K562 (cell line): ENCODE measurements around the gene PCDHGA8. TPM values are rescaled to one million over a fixed set of nuclear protein-coding genes. Genes with fewer than 3 reads are reported as not detected.

Source experiments
- ATAC-seq: fragments of 200-7000 bp; cut with Tn5 transposase; 3 replicates; pipeline ENCODE4 v1.9.1; 2020; ENCODE audit warnings: moderate library complexity
- BruUV-seq: library from RNA; stranded (reverse); fragments of 400-500 nt; replicated peaks from 2 replicates; lab custom pipeline; 2021; lab: Mats Ljungman, UMichigan
- CTCF ChIA-PET: fragments of 300-600 bp; formaldehyde crosslinking; extraction: SDS; loops from one replicate; lab custom pipeline; 2021; ENCODE audit warnings: low intra/inter-chr PET ratio; lab: Yijun Ruan, JAX
- POLR2A ChIA-PET: fragments of 300-600, 350-650 bp; sonication (Branson Sonifier 250); formaldehyde crosslinking; extraction: SDS; loops from one replicate; lab custom pipeline; 2021; ENCODE audit warnings: antibody characterized with exemption, inconsistent platforms; lab: Yijun Ruan, JAX
- DNase-seq, 4 experiments: peaks; one replicate each; pipeline versions ENCODE4 v3.0.0 to v3.0.0-alpha.2; 2011 to 2018; ENCODE audit warnings: low spot score in 3 of 4, mixed read lengths in 3 of 4; ENCODE audit errors: extremely low read depth in 1 of 4
- FAIRE-seq: peaks from 2 replicates; lab custom pipeline; 2011; peaks lifted over from hg19 to GRCh38; lab: Jason Lieb, UNC
- H2AFZ ChIP-seq: 2 replicates; pipeline ENCODE4 v1.6.0; 2011; ENCODE audit warnings: low read depth, low read length, control low read depth, inconsistent platforms
- H3K27ac ChIP-seq: fragments of 200-600 bp; 3 replicates; pipeline ENCODE4 v1.8.0; 2011; ENCODE audit warnings: low read depth, mild to moderate bottlenecking, control low read depth, inconsistent platforms, low read length, moderate library complexity, mixed read lengths; ENCODE audit errors: extremely low read depth
- H3K27me3 ChIP-seq, 2 experiments: fragments of 300-600 bp in 1 of 2; 2 replicates in 1 of 2; 3 replicates in 1 of 2; pipeline versions ENCODE4 v1.6.0 to v1.8.0; 2011; ENCODE audit warnings: inconsistent platforms in 2 of 2, low read length in 2 of 2, mild to moderate bottlenecking in 1 of 2, mixed read lengths in 1 of 2, moderate library complexity in 1 of 2; ENCODE audit not compliant: control insufficient read depth in 2 of 2, insufficient read depth in 2 of 2
- H3K36me3 ChIP-seq: fragments of 300-600 bp; 3 replicates; pipeline ENCODE4 v1.8.0; 2011; ENCODE audit warnings: mild to moderate bottlenecking, low read length, inconsistent platforms; ENCODE audit not compliant: control insufficient read depth, insufficient read depth
- H3K4me1 ChIP-seq, 2 experiments: fragments of 200-600 bp in 1 of 2; replicated peaks in 1 of 2; 2 replicates in 1 of 2; 3 replicates in 1 of 2; pipeline versions ENCODE4 v1.5.1 to v1.8.0; 2011; ENCODE audit warnings: inconsistent platforms in 2 of 2, low read length in 2 of 2, mild to moderate bottlenecking in 1 of 2, mixed read lengths in 1 of 2, moderate library complexity in 1 of 2; ENCODE audit not compliant: control insufficient read depth in 2 of 2, insufficient read depth in 2 of 2
- H3K4me2 ChIP-seq: 2 replicates; pipeline ENCODE4 v1.6.1; 2011; ENCODE audit warnings: low read length, control low read depth, inconsistent platforms, mixed read lengths; ENCODE audit not compliant: insufficient read depth
- H3K4me3 ChIP-seq: fragments of 200-600 bp; sonication (generic), shearing (Covaris generic); 2 replicates; pipeline ENCODE4 v1.5.1; 2016; ENCODE audit warnings: control low read depth, inconsistent platforms
- H3K79me2 ChIP-seq: fragments of 200-600 bp; 3 replicates; pipeline ENCODE4 v1.8.0; 2011; ENCODE audit warnings: low read length, inconsistent platforms; ENCODE audit not compliant: control insufficient read depth, insufficient read depth
- H3K9ac ChIP-seq, 2 experiments: 2 replicates each; pipeline versions ENCODE4 v1.6.0 to v1.6.1; 2011; ENCODE audit warnings: low read depth in 2 of 2, low read length in 2 of 2, control low read depth in 1 of 2, inconsistent platforms in 1 of 2, mild to moderate bottlenecking in 1 of 2, mixed read lengths in 1 of 2; ENCODE audit not compliant: insufficient read depth in 1 of 2
- H3K9me1 ChIP-seq: one replicate; pipeline ENCODE4 v1.6.0; 2011; ENCODE audit warnings: inconsistent platforms, mild to moderate bottlenecking, low read length, moderate library complexity; ENCODE audit not compliant: control insufficient read depth, insufficient read depth
- H3K9me3 ChIP-seq: replicated peaks from 2 replicates; pipeline ENCODE4 v1.5.1; 2011; ENCODE audit warnings: low read depth, low read length, inconsistent platforms; ENCODE audit not compliant: control insufficient read depth, insufficient read depth
- H4K20me1 ChIP-seq: replicated peaks from 2 replicates; pipeline ENCODE4 v1.6.1; 2011; ENCODE audit warnings: low read length, inconsistent platforms, mixed read lengths; ENCODE audit not compliant: control insufficient read depth, insufficient read depth
- ASH1L ChIP-seq: fragments of 450-650 bp; IDR thresholded peaks from 2 replicates; pipeline ENCODE4 v1.6.1; 2018; ENCODE audit warnings: borderline replicate concordance, mild to moderate bottlenecking, low read depth; ENCODE audit not compliant: partially characterized antibody
- HDAC1 ChIP-seq, 2 experiments: fragments of 450-650 bp; IDR thresholded peaks; 2 replicates each; pipeline ENCODE4 v1.6.1; 2016 to 2017; ENCODE audit warnings: inconsistent platforms in 1 of 2, mild to moderate bottlenecking in 1 of 2, moderate library complexity in 1 of 2
- HDAC3 ChIP-seq: fragments of 450-650 bp; IDR thresholded peaks from 2 replicates; pipeline ENCODE4 v1.6.1; 2018; ENCODE audit warnings: borderline replicate concordance, mild to moderate bottlenecking, moderate library complexity; ENCODE audit not compliant: partially characterized antibody
- HNRNPK ChIP-seq: fragments of 200-400 bp; formaldehyde crosslinking; IDR thresholded peaks from one replicate; pipeline ENCODE4 v1.6.1; 2018; ENCODE audit warnings: mild to moderate bottlenecking, low read depth, low read length; ENCODE audit not compliant: poor library complexity, severe bottlenecking
- KDM5B ChIP-seq: fragments of 200-600 bp; sonication (generic); IDR thresholded peaks from 2 replicates; pipeline ENCODE4 v1.6.1; 2012; ENCODE audit warnings: low read depth, mild to moderate bottlenecking, moderate library complexity, low read length, control low read depth, inconsistent platforms; ENCODE audit not compliant: insufficient replicate concordance
- L3MBTL2 ChIP-seq: fragments of 450-650 bp; IDR thresholded peaks from 2 replicates; pipeline ENCODE4 v1.6.1; 2016; ENCODE audit warnings: mild to moderate bottlenecking, moderate library complexity
- TAF7 ChIP-seq: fragments of 450-650 bp; IDR thresholded peaks from 2 replicates; pipeline ENCODE4 v1.6.1; 2016; ENCODE audit warnings: missing genetic modification characterization, missing compliant biosample characterization
- ZNF384 ChIP-seq: IDR thresholded peaks from 2 replicates; pipeline ENCODE4 v1.6.1; 2012; ENCODE audit warnings: low read depth, low read length, improper control_type of control experiment
- WGBS: fragments of 100-300 bp; shearing (Covaris generic); methylation state at CpG from one replicate; pipeline ENCODE4 v1.1.6; 2016; ENCODE audit warnings: low coverage, mixed read lengths; ENCODE audit not compliant: insufficient coverage; ENCODE audit errors: missing lambda C conversion rate; 5-methylcytosine and 5-hydroxymethylcytosine counted together
- in situ Hi-C: fragments of 300-500 bp; cut with MboI; formaldehyde crosslinking; loops from 4 replicates; pipeline ENCODE4 v1.15.0; 2018; ENCODE audit warnings: inconsistent platforms, mixed read lengths
- intact Hi-C: fragments of 100-400 bp; cut with micrococcal nuclease; formaldehyde crosslinking; loops from 2 replicates; pipeline ENCODE4 v1.14.2; 2022
- polyA plus RNA-seq, 8 experiments: library from polyadenylated mRNA; depleted of rRNA in 4 of 8; stranded (reverse) in 5 of 8; unstranded in 3 of 8; fragments of >200 nt; fragmentation: Nextera tagmentation in 2 of 8; fragmentation: Illumina TruSeq in 1 of 8; extraction: Ambion mirVana in 2 of 8; extraction: Trizol in 1 of 8; gene quantifications; 2 replicates each; pipeline versions ENCODE4 v1.2.1 to v1.2.3, GENCODE V29; 2011 to 2014; ENCODE audit warnings: inconsistent platforms in 1 of 8, missing spikeins in 1 of 8
- total RNA-seq, 7 experiments: library from RNA; depleted of rRNA in 6 of 7; stranded (reverse); fragments of >200 nt in 6 of 7; fragmentation: Illumina TruSeq in 2 of 7; extraction: Trizol in 2 of 7; gene quantifications; 2 replicates each; pipeline versions ENCODE4 v1.2.1 to v1.2.3, GENCODE V29; 2011 to 2021; ENCODE audit warnings: low replicate concordance in 1 of 7

Gene PCDHGA8
- total and polyA plus RNA-seq, 9 of the 15 experiments (the other 6 are each of a cell fraction or from before 2014, with no cell fraction given) = 0.04 to 0.11 (median 0.07) TPM; not detected in 2

- CTCF ChIA-PET = no interaction called here
- 17% methylated on average over 45 of the region's 50 CpGs for WGBS
- POLR2A ChIA-PET = interaction anchor here (0.6 to 1.3 kb wide), 3 partner anchors 34 to 687 kb away, joined by 3 read pairs; partner anchors contain the start of gene PCDHGC5
These were observed 49.2 kb downstream of the PCDHGA8 start for GRCh38 chr5:141441571-141442170.

More at GRCh38 chr5:141441571-141442170, 49.2 kb downstream of the PCDHGA8 start:
- no peak for FAIRE-seq
- Histone ChIP-seq H3K79me2 (no peaks in the 10 kb centered on the region), H2AFZ (no peak overlapping the region), H3K9me3 (no peaks in the 10 kb centered on the region), H3K27ac (no peak overlapping the region), H4K20me1 (no peaks in the 10 kb centered on the region), H3K4me3 (no peak overlapping the region), H3K27me3 (peaks cover 0 to 16% of the 10 kb centered on the region in 2 experiments; a peak in 2 of 5 replicates), H3K36me3 (no peaks in the 10 kb centered on the region), H3K4me2 (no peak overlapping the region), H3K4me1 (peaks cover 0 to 6% of the 10 kb centered on the region in 2 experiments; a peak in 1 of 5 replicates), H3K9ac (no peak overlapping the region), H3K9me1 (no peaks in the 10 kb centered on the region)
- intact Hi-C loops (no loop called here), in situ Hi-C loops (no loop called here)
- TF ChIP-seq ASH1L (no peak), KDM5B (no peak), TAF7 (tag) (no peak), HDAC3 (no peak), HNRNPK (no peak), HDAC1 (IDR thresholded peaks at IDR 0.05) (no peak), L3MBTL2 (0 out of 2 replicates have a peak, but pooled peaks have one; percentile 19), ZNF384 (no peak)
- BruUV-seq = no TSS peak
- ATAC-seq = no peak
- no peak for DNase-seq

Other genes starting within 250 kb of the PCDHGA8 start
Only the 7 nearest of the 37 such genes appear.
- gene PCDHGA6, start 18.7 kb upstream of the PCDHGA8 start, total RNA-seq (2014; rRNA removed) = 0.09 and 0.16 TPM in 2 replicates
- gene PCDHGA6, start 18.7 kb upstream of the PCDHGA8 start, total RNA-seq (2014; rRNA removed; fragmentation: Illumina TruSeq; extraction: Trizol) = 0.10 and 0.11 TPM in 2 replicates
- gene PCDHGA6, start 18.7 kb upstream of the PCDHGA8 start, total RNA-seq (2015; rRNA removed; fragmentation: Illumina TruSeq; extraction: Trizol) = 0.11 and 0.18 TPM in 2 replicates
- gene PCDHGA6, start 18.7 kb upstream of the PCDHGA8 start, total RNA-seq (2021) = 0.09 and 0.11 TPM in 2 replicates
- 0.09 and 0.14 TPM in 2 replicates for gene PCDHGA6, start 18.7 kb upstream of the PCDHGA8 start, polyA plus RNA-seq (2011; rRNA removed)
- 0.06 and 0.07 TPM in 2 replicates for gene PCDHGA6, start 18.7 kb upstream of the PCDHGA8 start, polyA plus RNA-seq (2014; fragmentation: Illumina TruSeq; extraction: Trizol)
- under 1 TPM in 1 of 2 experiments, not detected in 1; 0.01 TPM for gene PCDHGA6, start 18.7 kb upstream of the PCDHGA8 start, polyA plus RNA-seq (2014; fragmentation: Nextera tagmentation; extraction: Ambion mirVana)
- gene PCDHGA6, start 18.7 kb upstream of the PCDHGA8 start, polyA plus RNA-seq (2014; rRNA removed) = 0.08 and 0.24 TPM in 2 replicates
- 0.05 TPM in 1 of 2 replicates, not detected in the other for gene PCDHGA7, start 9.9 kb upstream of the PCDHGA8 start, total RNA-seq (2014; rRNA removed)
- 0.06 and 0.07 TPM in 2 replicates for gene PCDHGA7, start 9.9 kb upstream of the PCDHGA8 start, total RNA-seq (2014; rRNA removed; fragmentation: Illumina TruSeq; extraction: Trizol)
- 0.04 and 0.11 TPM in 2 replicates for gene PCDHGA7, start 9.9 kb upstream of the PCDHGA8 start, total RNA-seq (2015; rRNA removed; fragmentation: Illumina TruSeq; extraction: Trizol)
- not detected in 2 replicates for gene PCDHGA7, start 9.9 kb upstream of the PCDHGA8 start, total RNA-seq (2021)
- 0.01 TPM in 1 of 2 replicates, not detected in the other for gene PCDHGA7, start 9.9 kb upstream of the PCDHGA8 start, polyA plus RNA-seq (2011; rRNA removed)
- 0.04 TPM in 1 of 2 replicates, not detected in the other for gene PCDHGA7, start 9.9 kb upstream of the PCDHGA8 start, polyA plus RNA-seq (2014; fragmentation: Illumina TruSeq; extraction: Trizol)
- not detected for gene PCDHGA7, start 9.9 kb upstream of the PCDHGA8 start, polyA plus RNA-seq (2014; fragmentation: Nextera tagmentation; extraction: Ambion mirVana)
- 0.03 TPM in 1 of 2 replicates, not detected in the other for gene PCDHGA7, start 9.9 kb upstream of the PCDHGA8 start, polyA plus RNA-seq (2014; rRNA removed)
- gene PCDHGB4, start 4.9 kb upstream of the PCDHGA8 start, total RNA-seq (2014; rRNA removed) = 0.14 TPM in 1 of 2 replicates, not detected in the other
- 0.03 and 0.04 TPM in 2 replicates for gene PCDHGB4, start 4.9 kb upstream of the PCDHGA8 start, total RNA-seq (2014; rRNA removed; fragmentation: Illumina TruSeq; extraction: Trizol)
- gene PCDHGB4, start 4.9 kb upstream of the PCDHGA8 start, total RNA-seq (2015; rRNA removed; fragmentation: Illumina TruSeq; extraction: Trizol) = 0.04 TPM in 1 of 2 replicates, not detected in the other
- gene PCDHGB4, start 4.9 kb upstream of the PCDHGA8 start, total RNA-seq (2021) = not detected in 2 replicates
- gene PCDHGB4, start 4.9 kb upstream of the PCDHGA8 start, polyA plus RNA-seq (2011; rRNA removed) = 0.03 TPM in 2 replicates
- 0.01 TPM in 1 of 2 replicates, not detected in the other for gene PCDHGB4, start 4.9 kb upstream of the PCDHGA8 start, polyA plus RNA-seq (2014; fragmentation: Illumina TruSeq; extraction: Trizol)
- gene PCDHGB4, start 4.9 kb upstream of the PCDHGA8 start, polyA plus RNA-seq (2014; fragmentation: Nextera tagmentation; extraction: Ambion mirVana) = not detected
- gene PCDHGB4, start 4.9 kb upstream of the PCDHGA8 start, polyA plus RNA-seq (2014; rRNA removed) = not detected in 2 replicates
- gene PCDHGB5, start 5.3 kb downstream of the PCDHGA8 start, total RNA-seq (2014; rRNA removed) = 0.05 TPM in 1 of 2 replicates, not detected in the other
- 0.13 and 0.15 TPM in 2 replicates for gene PCDHGB5, start 5.3 kb downstream of the PCDHGA8 start, total RNA-seq (2014; rRNA removed; fragmentation: Illumina TruSeq; extraction: Trizol)
- gene PCDHGB5, start 5.3 kb downstream of the PCDHGA8 start, total RNA-seq (2015; rRNA removed; fragmentation: Illumina TruSeq; extraction: Trizol) = 0.11 and 0.19 TPM in 2 replicates
- 0.18 and 0.29 TPM in 2 replicates for gene PCDHGB5, start 5.3 kb downstream of the PCDHGA8 start, total RNA-seq (2021)
- gene PCDHGB5, start 5.3 kb downstream of the PCDHGA8 start, polyA plus RNA-seq (2011; rRNA removed) = 0.21 TPM in 1 of 2 replicates, not detected in the other
- gene PCDHGB5, start 5.3 kb downstream of the PCDHGA8 start, polyA plus RNA-seq (2014; fragmentation: Illumina TruSeq; extraction: Trizol) = 0.07 and 0.14 TPM in 2 replicates
- gene PCDHGB5, start 5.3 kb downstream of the PCDHGA8 start, polyA plus RNA-seq (2014; fragmentation: Nextera tagmentation; extraction: Ambion mirVana) = not detected
- gene PCDHGB5, start 5.3 kb downstream of the PCDHGA8 start, polyA plus RNA-seq (2014; rRNA removed) = 0.12 and 0.16 TPM in 2 replicates
- 0.09 TPM in 1 of 2 replicates, not detected in the other for gene PCDHGA9, start 10.1 kb downstream of the PCDHGA8 start, total RNA-seq (2014; rRNA removed)
- gene PCDHGA9, start 10.1 kb downstream of the PCDHGA8 start, total RNA-seq (2014; rRNA removed; fragmentation: Illumina TruSeq; extraction: Trizol) = 0.06 and 0.15 TPM in 2 replicates
- gene PCDHGA9, start 10.1 kb downstream of the PCDHGA8 start, total RNA-seq (2015; rRNA removed; fragmentation: Illumina TruSeq; extraction: Trizol) = 0.11 TPM in 2 replicates
- 0.18 and 0.20 TPM in 2 replicates for gene PCDHGA9, start 10.1 kb downstream of the PCDHGA8 start, total RNA-seq (2021)
- 0.11 TPM in 1 of 2 replicates, not detected in the other for gene PCDHGA9, start 10.1 kb downstream of the PCDHGA8 start, polyA plus RNA-seq (2011; rRNA removed)
- gene PCDHGA9, start 10.1 kb downstream of the PCDHGA8 start, polyA plus RNA-seq (2014; fragmentation: Illumina TruSeq; extraction: Trizol) = 0.07 TPM in 1 of 2 replicates, not detected in the other
- gene PCDHGA9, start 10.1 kb downstream of the PCDHGA8 start, polyA plus RNA-seq (2014; fragmentation: Nextera tagmentation; extraction: Ambion mirVana) = not detected
- gene PCDHGA9, start 10.1 kb downstream of the PCDHGA8 start, polyA plus RNA-seq (2014; rRNA removed) = 0.03 TPM in 1 of 2 replicates, not detected in the other
- gene PCDHGB6, start 15.4 kb downstream of the PCDHGA8 start, total RNA-seq (2014; rRNA removed) = 0.09 TPM in 1 of 2 replicates, not detected in the other
- gene PCDHGB6, start 15.4 kb downstream of the PCDHGA8 start, total RNA-seq (2014; rRNA removed; fragmentation: Illumina TruSeq; extraction: Trizol) = 0.06 and 0.07 TPM in 2 replicates
- gene PCDHGB6, start 15.4 kb downstream of the PCDHGA8 start, total RNA-seq (2015; rRNA removed; fragmentation: Illumina TruSeq; extraction: Trizol) = 0.08 and 0.11 TPM in 2 replicates
- gene PCDHGB6, start 15.4 kb downstream of the PCDHGA8 start, total RNA-seq (2021) = 0.11 TPM in 2 replicates
- 0.01 and 0.04 TPM in 2 replicates for gene PCDHGB6, start 15.4 kb downstream of the PCDHGA8 start, polyA plus RNA-seq (2011; rRNA removed)
- gene PCDHGB6, start 15.4 kb downstream of the PCDHGA8 start, polyA plus RNA-seq (2014; fragmentation: Illumina TruSeq; extraction: Trizol) = not detected in 2 replicates
- gene PCDHGB6, start 15.4 kb downstream of the PCDHGA8 start, polyA plus RNA-seq (2014; fragmentation: Nextera tagmentation; extraction: Ambion mirVana) = under 1 TPM; 0.01 to 0.03 TPM
- 0.07 TPM in 1 of 2 replicates, not detected in the other for gene PCDHGB6, start 15.4 kb downstream of the PCDHGA8 start, polyA plus RNA-seq (2014; rRNA removed)
- gene PCDHGA10, start 20.4 kb downstream of the PCDHGA8 start, total RNA-seq (2014; rRNA removed) = 0.04 and 0.05 TPM in 2 replicates
- 0.06 and 0.07 TPM in 2 replicates for gene PCDHGA10, start 20.4 kb downstream of the PCDHGA8 start, total RNA-seq (2014; rRNA removed; fragmentation: Illumina TruSeq; extraction: Trizol)
- gene PCDHGA10, start 20.4 kb downstream of the PCDHGA8 start, total RNA-seq (2015; rRNA removed; fragmentation: Illumina TruSeq; extraction: Trizol) = 0.08 and 0.11 TPM in 2 replicates
- gene PCDHGA10, start 20.4 kb downstream of the PCDHGA8 start, total RNA-seq (2021) = 0.07 and 0.13 TPM in 2 replicates
- 0.03 TPM in 1 of 2 replicates, not detected in the other for gene PCDHGA10, start 20.4 kb downstream of the PCDHGA8 start, polyA plus RNA-seq (2011; rRNA removed)
- 0.06 TPM in 1 of 2 replicates, not detected in the other for gene PCDHGA10, start 20.4 kb downstream of the PCDHGA8 start, polyA plus RNA-seq (2014; fragmentation: Illumina TruSeq; extraction: Trizol)
- gene PCDHGA10, start 20.4 kb downstream of the PCDHGA8 start, polyA plus RNA-seq (2014; fragmentation: Nextera tagmentation; extraction: Ambion mirVana) = under 1 TPM; 0.01 to 0.04 TPM
- 0.01 TPM in 1 of 2 replicates, not detected in the other for gene PCDHGA10, start 20.4 kb downstream of the PCDHGA8 start, polyA plus RNA-seq (2014; rRNA removed)